ENCODE data around the gene WNT5A. TPM values are rescaled to one million over a fixed set of nuclear protein-coding genes. Genes with fewer than 3 reads are reported as not detected.

Gene WNT5A
- 10 to 100 TPM; 11.4 to 23.0 (median 15.0) TPM for polyA plus RNA-seq (ENCODE audit: insufficient read length in 10 of 10)
- long read RNA-seq, donor 1, full-length matches to known transcripts: 2 of 2 reads
- long read RNA-seq, donor 1, partial matches to known transcripts: 0 of 2 reads
- long read RNA-seq, donor 1, other reads (novel, unspliced or antisense): 0 of 2 reads
- long read RNA-seq, donor 2, full-length matches to known transcripts: 1 of 1 reads
- long read RNA-seq, donor 2, partial matches to known transcripts: 0 of 1 reads
- long read RNA-seq, donor 2, other reads (novel, unspliced or antisense): 0 of 1 reads
- long read RNA-seq, donor 3: 0 reads
- long read RNA-seq, donor 4, full-length matches to known transcripts: 1 of 1 reads
- long read RNA-seq, donor 4, partial matches to known transcripts: 0 of 1 reads
- long read RNA-seq, donor 4, other reads (novel, unspliced or antisense): 0 of 1 reads
- long read RNA-seq, donor 5, full-length matches to known transcripts: 1 of 1 reads
- long read RNA-seq, donor 5, partial matches to known transcripts: 0 of 1 reads
- long read RNA-seq, donor 5, other reads (novel, unspliced or antisense): 0 of 1 reads
- long read RNA-seq, donor 6, full-length matches to known transcripts: 2 of 2 reads
- long read RNA-seq, donor 6, partial matches to known transcripts: 0 of 2 reads
- long read RNA-seq, donor 6, other reads (novel, unspliced or antisense): 0 of 2 reads
- long read RNA-seq, donor 7, full-length matches to known transcripts: 3 of 12 reads
- long read RNA-seq, donor 7, partial matches to known transcripts: 9 of 12 reads
- long read RNA-seq, donor 7, other reads (novel, unspliced or antisense): 0 of 12 reads
- long read RNA-seq, donor 8, full-length matches to known transcripts: 2 of 2 reads
- long read RNA-seq, donor 8, partial matches to known transcripts: 0 of 2 reads
- long read RNA-seq, donor 8, other reads (novel, unspliced or antisense): 0 of 2 reads
- long read RNA-seq, donor 9: 0 reads

DNA sequence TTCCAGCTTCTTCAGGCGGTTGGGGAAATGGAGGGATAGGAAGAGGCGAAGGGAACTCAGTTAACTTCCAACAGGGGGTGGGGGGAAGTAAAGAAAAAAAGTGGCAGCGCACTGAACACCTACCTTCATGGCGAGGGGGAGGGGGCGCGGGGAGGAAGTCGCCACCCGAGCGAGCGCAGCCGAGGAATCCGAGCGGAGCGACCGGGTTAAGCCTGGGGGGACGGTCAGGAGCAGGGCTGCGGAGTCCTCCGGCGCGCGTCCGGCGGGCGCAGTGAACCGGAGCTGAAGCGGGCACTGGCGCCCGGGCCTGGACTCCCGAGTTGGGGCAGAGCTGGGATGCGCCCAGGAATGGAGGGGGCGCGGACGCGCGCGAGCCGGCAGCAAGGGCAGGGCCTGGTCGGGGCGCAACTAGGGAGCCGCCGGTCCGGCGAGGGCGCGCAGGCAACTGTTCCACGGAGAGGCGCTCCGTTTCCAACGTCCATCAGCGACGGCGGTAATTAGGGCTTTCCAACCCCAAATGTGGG, at the start of gene WNT5A:
TSS of gene WNT5A (minus strand) at position 450 of the 524 bp plus-strand sequence. CDS start at position 129, 321 bp downstream.
- DNase-seq: peak; percentile 32 to 86 (median 38)

DNA sequence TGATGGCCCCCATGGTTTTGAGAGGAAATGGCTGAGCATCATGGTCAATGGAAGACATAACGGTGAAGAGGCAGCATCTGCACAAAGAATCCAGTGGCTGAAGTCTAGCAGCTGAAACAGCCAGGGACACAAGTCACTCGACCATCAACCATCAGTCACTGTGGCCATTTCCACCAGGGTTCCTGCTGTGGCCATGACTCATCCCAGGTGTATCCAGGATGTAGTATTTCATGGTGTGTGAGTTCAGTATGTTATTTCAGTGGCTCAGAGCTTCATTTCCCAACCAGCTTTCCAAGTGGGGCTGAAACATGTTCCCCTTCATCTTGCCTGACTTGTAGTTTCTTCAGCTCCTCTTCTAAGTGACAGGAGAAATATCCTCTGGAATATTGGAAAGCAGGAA, 47.8 kb upstream of the WNT5A start:
- DNase-seq: no peak

- no peak for DNase-seq
Observed at GRCh38 chr3:55532806-55533205, 45.7 kb upstream of the WNT5A start.

DNA sequence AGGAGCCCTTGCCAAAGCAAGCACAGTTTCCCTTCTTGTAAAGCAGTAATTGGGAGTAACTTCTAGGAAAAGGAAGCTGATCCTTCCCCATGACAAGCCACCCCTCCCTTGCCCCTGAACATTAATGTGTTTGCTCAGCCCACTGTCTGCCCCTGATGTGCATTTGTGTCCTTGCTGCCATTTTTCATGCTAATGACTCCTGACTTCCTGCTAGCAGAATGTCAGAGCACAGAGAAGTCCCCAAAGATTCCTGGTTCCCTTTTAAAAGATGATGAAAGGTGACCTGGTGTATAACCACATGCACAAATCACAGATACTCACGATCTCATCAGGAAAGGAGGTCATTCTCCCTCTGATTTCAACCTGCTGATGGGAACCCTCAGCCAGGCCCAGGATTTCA, 44.2 kb upstream of the WNT5A start:
- no peak for DNase-seq

DNA sequence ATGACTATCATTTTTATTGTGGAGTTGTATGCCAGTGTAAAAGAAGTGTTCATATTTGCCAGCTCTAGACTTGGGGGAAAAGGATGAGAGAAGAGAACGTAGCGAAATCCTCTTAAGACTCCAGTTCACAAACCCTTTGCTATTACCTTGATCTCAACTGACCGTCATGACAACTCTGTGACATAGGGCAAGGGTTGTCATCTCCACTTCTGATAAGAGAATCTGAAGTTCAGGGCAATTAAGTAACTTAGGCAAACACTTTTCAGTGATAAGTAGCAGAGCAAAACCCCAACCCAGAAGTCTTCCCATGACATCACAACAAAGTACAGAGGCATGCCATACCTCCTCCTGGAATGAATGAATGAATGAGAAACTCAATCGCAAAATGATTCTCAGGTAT, 40.3 kb upstream of the WNT5A start:
- no peak for DNase-seq

GRCh38 chr3:55526332-55527030, 39.4 kb upstream of the WNT5A start:
- peak in 2 of 3 donors; percentile 40 to 67 for DNase-seq

GRCh38 chr3:55525436-55525835, 38.3 kb upstream of the WNT5A start:
- DNase-seq: no peak

DNA sequence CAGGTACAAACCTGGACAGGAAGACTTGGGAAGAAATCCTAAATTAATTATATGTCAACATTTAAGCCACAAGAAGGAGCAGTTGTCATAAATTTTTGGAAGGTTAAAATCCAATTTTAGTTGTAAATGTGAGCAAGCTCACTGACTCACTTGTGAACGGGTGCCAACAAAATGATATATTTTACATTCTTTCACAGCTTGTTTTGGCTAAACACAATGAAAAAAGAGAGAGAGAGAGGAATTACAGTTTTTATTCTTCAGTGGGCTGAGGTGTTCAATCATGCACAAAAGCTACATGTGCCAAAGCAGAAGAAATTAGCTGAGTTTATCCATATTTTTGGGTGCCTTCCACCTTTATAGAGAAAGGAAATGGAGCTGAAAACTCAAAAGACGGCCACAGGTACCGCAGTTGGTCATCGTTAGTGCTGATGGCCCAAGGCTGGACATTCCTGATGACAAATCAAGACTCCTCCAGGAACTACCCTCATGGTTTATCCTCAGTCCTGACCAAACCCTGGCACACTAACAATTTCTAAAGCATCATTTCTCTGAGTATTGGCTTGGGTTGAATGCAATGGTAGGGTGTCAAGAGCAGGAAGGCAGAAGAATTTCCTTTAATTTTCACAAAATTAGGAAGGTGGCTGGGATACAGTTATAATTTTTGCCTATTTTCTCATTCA, 37.6 kb upstream of the WNT5A start:
- DNase-seq: peak; percentile 66 to 76 (median 71)

GRCh38 chr3:55523471-55523870, 36.4 kb upstream of the WNT5A start:
- no peak for DNase-seq

- peak in 2 of 3 donors; percentile 43 to 51 for DNase-seq
Observed at GRCh38 chr3:55521738-55522421, 34.8 kb upstream of the WNT5A start.

DNA sequence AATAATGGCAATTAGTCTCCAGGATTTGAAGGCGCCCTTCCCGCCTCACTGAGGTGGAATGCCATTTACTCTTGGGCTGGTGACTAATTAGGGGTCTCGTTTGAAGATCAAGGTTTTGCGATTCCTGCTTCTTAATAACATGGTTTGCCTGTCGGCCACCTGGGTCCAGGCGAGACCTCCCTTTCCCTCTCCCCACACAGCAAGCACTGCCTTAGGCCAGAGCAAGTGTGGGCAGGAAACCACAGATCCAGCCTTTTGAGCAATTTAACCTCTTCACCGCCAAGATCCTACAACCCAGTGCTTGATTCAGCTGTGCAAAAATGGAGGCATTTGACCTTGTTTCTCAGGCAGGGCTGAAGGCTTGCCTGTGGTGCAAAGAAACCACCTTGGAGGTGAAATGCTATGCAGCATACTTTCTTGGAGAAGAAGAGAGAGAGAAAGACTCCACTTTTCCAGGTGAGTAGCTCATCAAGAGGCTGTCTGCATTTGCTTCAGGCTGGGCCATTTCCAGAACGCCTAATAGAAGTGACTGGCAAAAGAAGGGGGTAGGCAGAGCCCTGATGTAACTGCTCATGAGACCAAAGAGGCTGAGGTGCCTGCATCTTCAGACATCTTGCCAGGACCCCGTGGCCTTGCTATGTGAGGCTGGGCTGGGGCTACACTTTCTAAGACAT, 34.1 kb upstream of the WNT5A start:
- no peak for DNase-seq

GRCh38 chr3:55519019-55519418, 31.9 kb upstream of the WNT5A start:
- DNase-seq: no peak

- DNase-seq: no peak
Observed at GRCh38 chr3:55518451-55518850, 31.3 kb upstream of the WNT5A start.

GRCh38 chr3:55516392-55517030, 29.4 kb upstream of the WNT5A start:
- no peak for DNase-seq

- DNase-seq: no peak
Observed at GRCh38 chr3:55515550-55516246, 28.6 kb upstream of the WNT5A start.

- DNase-seq: no peak
Observed at GRCh38 chr3:55514962-55515361, 27.9 kb upstream of the WNT5A start.

DNA sequence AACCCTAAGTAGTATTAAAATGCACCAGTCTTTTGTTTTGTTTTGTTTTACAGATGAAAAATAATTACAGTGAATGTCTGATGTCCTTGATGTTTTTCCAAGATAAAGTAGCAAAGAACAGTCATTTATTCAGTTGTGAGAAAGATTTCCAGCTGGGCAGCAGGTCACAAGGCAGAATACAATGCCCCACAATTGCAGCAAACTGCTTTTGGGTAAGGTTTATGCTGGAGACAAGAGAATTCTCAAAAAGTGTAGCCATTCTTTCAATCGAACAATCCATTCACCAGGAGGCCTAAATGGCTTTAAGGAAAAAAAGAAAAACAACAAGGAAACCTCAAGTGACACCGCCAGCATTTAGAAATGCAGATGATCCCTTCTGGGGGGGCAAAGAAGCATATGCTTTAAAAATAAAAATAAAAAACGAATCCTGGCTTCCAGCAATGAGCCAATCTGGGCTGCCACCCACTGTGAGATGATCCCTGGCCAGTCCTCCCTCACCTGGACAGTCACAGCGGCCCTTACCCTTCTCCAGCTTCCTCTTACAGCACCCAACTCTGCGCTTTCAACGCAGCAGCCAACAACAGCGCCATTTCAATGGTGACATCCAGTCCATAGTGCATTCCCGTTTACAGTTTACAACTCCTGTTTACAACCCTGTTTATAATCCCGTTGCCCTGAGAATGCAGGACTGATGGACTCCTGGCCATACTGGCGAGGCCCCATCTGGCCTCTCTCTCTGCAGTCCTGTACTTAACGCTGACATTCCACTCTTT, 25.7 kb upstream of the WNT5A start:
- no peak for DNase-seq

Measured in muscle of back (tissue), 13 donors.